Mammary epithelial cell (primary cell): ENCODE results near the gene MTHFD2L.

Experiments
- CTCF ChIP-seq, 2 donors: IDR thresholded peaks in 1 of 2; conservative IDR thresholded peaks in 1 of 2; 2 replicates each; pipeline ENCODE4 v1.5.1; 2011 to 2012; ENCODE audit warnings: inconsistent platforms in 2 of 2, low read length in 2 of 2, mild to moderate bottlenecking in 2 of 2, control low read depth in 1 of 2, low read depth in 1 of 2; ENCODE audit not compliant: insufficient read depth in 1 of 2; ENCODE audit errors: extremely low read depth in 1 of 2
- EZH2 ChIP-seq: IDR thresholded peaks from 2 replicates; pipeline ENCODE4 v1.6.1; 2012; ENCODE audit warnings: low read length, inconsistent platforms, borderline replicate concordance

DNA sequence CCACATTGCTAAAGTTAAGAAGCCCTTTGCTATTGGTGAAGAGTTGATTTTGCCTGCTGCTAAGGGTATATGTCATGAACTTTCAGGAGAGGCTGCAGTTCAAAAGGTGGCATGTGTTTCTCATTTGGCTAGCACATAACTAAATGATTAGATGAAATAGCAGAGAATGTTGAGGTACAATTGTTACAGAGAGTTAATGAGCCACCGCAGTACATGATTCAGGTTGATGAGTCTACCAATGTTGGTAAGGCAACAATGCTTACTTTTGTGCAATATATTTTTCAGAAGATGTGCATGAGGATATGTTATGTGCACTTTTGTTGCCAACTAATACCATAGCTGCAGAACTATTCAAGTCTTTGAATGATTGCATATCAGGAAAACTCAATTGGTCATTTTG lies 37.8 kb upstream of the MTHFD2L start:
- TF ChIP-seq CTCF (conservative IDR thresholded peaks at IDR 0.05 in 1 of 2, IDR thresholded peaks at IDR 0.05 in 1 of 2; ENCODE audit: extremely low read depth in 1 of 2, insufficient read depth in 1 of 2, low read depth in 1 of 2, low read length in 2 of 2) (no peak), EZH2 (no peak)
